Loucy (cell line): Measurements from ENCODE around the gene ZNRD2.

Source experiments
- H2AFZ ChIP-seq: fragments of 200-600 bp; sonication (generic); 2 replicates; pipeline ENCODE4 v1.6.0; 2016; ENCODE audit warnings: antibody characterized with exemption, mild to moderate bottlenecking, low read length, moderate library complexity
- H3F3A ChIP-seq: fragments of 200-600 bp; 2 replicates; pipeline ENCODE4 v1.6.0; 2016; ENCODE audit warnings: antibody characterized with exemption, low read depth, mild to moderate bottlenecking
- H3K27me3 ChIP-seq: fragments of 200-600 bp; sonication (generic); 2 replicates; pipeline ENCODE4 v1.6.1; 2014; ENCODE audit warnings: low read length, mild to moderate bottlenecking; ENCODE audit not compliant: insufficient read depth, poor library complexity, severe bottlenecking
- H3K36me3 ChIP-seq: fragments of 200-600 bp; sonication (generic); 2 replicates; pipeline ENCODE4 v1.6.1; 2016; ENCODE audit warnings: low read length; ENCODE audit not compliant: insufficient read depth
- H3K4me1 ChIP-seq: fragments of 200-600 bp; sonication (generic); 2 replicates; pipeline ENCODE4 v1.5.1; 2014; ENCODE audit warnings: low read length, mild to moderate bottlenecking; ENCODE audit not compliant: insufficient read depth, poor library complexity, severe bottlenecking
- H3K4me2 ChIP-seq: fragments of 200-600 bp; sonication (generic); 2 replicates; pipeline ENCODE4 v1.6.0; 2014; ENCODE audit warnings: antibody characterized with exemption, low read length, low read depth, mild to moderate bottlenecking; ENCODE audit not compliant: poor library complexity, severe bottlenecking
- H3K4me3 ChIP-seq: fragments of 200-600 bp; sonication (generic); 2 replicates; pipeline ENCODE4 v1.5.1; 2014; ENCODE audit warnings: low read length, mild to moderate bottlenecking, mixed read lengths; ENCODE audit not compliant: poor library complexity, severe bottlenecking
- H3K79me2 ChIP-seq: fragments of 200-600 bp; sonication (generic); 2 replicates; pipeline ENCODE4 v1.6.1; 2014; ENCODE audit warnings: low read length; ENCODE audit not compliant: insufficient read depth
- H3K9ac ChIP-seq: fragments of 200-600 bp; sonication (generic); 2 replicates; pipeline ENCODE4 v1.6.0; 2014; ENCODE audit warnings: mild to moderate bottlenecking, low read depth, low read length, moderate library complexity; ENCODE audit not compliant: poor library complexity, severe bottlenecking
- H3K9me2 ChIP-seq: fragments of 200-600 bp; sonication (generic); replicated peaks from 2 replicates; pipeline ENCODE4 v1.6.1; 2016; ENCODE audit warnings: low read depth, low read length, mixed read lengths
- H3K9me3 ChIP-seq: fragments of 200-600 bp; sonication (generic); 2 replicates; pipeline ENCODE4 v1.6.1; 2014; ENCODE audit warnings: mild to moderate bottlenecking, antibody characterized with exemption, low read length, low read depth; ENCODE audit not compliant: insufficient read depth
- H4K20me1 ChIP-seq: fragments of 200-600 bp; sonication (generic); 2 replicates; pipeline ENCODE4 v1.6.0; 2014; ENCODE audit warnings: antibody characterized with exemption, low read length, mild to moderate bottlenecking; ENCODE audit not compliant: insufficient read depth, poor library complexity, severe bottlenecking
- CTCF ChIP-seq: fragments of 200-600 bp; sonication (generic); conservative IDR thresholded peaks from 2 replicates; pipeline ENCODE4 v1.5.1; 2014; ENCODE audit warnings: mild to moderate bottlenecking, antibody characterized with exemption, low read length
- EZH2phosphoT487 ChIP-seq: fragments of 200-600 bp; IDR thresholded peaks from 2 replicates; pipeline ENCODE4 v1.6.1; 2018; ENCODE audit warnings: antibody characterized with exemption, mild to moderate bottlenecking, moderate library complexity, borderline replicate concordance

The ZNRD2 gene

DNA sequence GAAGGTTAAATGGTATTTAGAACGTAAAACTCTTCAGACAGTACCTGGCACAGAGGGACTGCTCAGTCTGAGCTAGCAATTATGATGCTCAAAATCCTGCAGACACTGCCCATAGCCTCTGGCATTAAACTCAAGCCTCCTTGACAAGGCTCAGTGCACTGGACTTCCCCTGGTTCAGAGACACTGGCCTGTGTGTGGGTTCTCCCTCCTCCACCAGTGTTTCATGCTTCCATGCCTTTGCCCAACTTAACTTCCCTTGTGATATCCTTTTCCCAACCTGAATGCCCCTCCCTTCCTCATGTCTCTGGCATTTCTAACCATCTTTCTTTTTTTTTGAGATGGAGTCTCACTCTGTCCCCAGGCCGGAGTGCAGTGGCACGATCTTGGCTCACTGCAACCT is 21.2 kb upstream of the ZNRD2 start:
- Histone ChIP-seq H3K4me2 (no peak overlapping the region), H3K4me1 (peaks cover 46% of the 10 kb centered on the region), H4K20me1 (no peaks in the 10 kb centered on the region), H3F3A (peaks cover 4% of the 10 kb centered on the region; the same call in 1 of the 2 replicates), H3K9me2 (no peaks in the 10 kb centered on the region), H3K79me2 (no peaks in the 10 kb centered on the region), H2AFZ (no peak overlapping the region), H3K9me3 (no peaks in the 10 kb centered on the region), H3K9ac (no peak overlapping the region), H3K4me3 (no peak overlapping the region), H3K27me3 (no peaks in the 10 kb centered on the region), H3K36me3 (no peaks in the 10 kb centered on the region)
- TF ChIP-seq CTCF (no peak), EZH2phosphoT487 (no peak)

DNA sequence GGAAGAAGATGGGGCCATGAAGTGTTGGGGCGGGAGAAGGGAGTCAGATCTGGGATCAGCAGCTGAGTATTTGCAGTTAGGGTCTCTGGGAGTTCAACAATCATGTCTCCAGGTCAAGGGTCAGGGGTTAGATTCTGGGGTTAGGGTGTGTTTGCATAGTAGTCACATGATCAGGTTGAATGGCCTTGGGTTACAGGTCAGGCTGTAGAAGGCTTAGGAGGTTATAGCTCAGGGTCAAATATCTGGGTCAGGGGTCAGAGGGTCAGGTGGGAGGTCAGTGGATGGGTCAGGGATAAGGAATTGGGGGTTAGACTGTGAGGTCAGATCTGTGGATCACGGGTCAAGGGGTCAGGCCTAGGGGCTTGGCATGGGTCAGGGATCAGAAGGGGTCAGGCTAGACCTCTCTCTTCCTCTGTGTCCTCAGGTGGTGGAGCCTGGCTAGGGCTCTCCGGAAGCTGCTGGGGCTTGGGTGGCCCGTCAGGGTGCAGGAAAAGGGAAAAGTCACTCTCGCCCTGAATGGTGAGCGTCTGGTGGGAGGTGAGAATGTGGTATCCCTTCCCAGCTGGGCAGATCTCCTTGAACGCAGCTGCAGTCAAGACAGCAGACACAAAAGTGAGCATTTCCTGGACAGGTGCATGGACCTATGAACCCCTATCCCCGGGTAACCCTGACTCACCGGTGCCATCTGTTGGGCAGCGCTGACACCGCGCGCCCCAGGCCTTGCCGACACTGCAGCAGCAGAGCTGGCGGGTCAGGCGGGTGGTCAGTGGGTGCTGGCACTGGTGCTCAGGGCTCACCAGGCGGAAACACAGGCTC is 18.5 kb upstream of the ZNRD2 start:
- H3K4me1 ChIP-seq, result peaks cover 49% of the 10 kb centered on the region
- no peaks in the 10 kb centered on the region for H4K20me1 ChIP-seq
- no peaks in the 10 kb centered on the region for H3F3A ChIP-seq
- H2AFZ ChIP-seq, result 0 out of 2 replicates have a peak overlapping the region, but pooled peaks have one; percentile 41
- peak overlapping the region; percentile 43 for H3K9ac ChIP-seq
- peak overlapping the region; percentile 44 for H3K4me3 ChIP-seq
- no peaks in the 10 kb centered on the region for H3K9me3 ChIP-seq
- H3K36me3 ChIP-seq, result no peaks in the 10 kb centered on the region
- no peaks in the 10 kb centered on the region for H3K79me2 ChIP-seq
- TF ChIP-seq CTCF (peak; percentile 80), EZH2phosphoT487 (no peak)
- no peaks in the 10 kb centered on the region for H3K27me3 ChIP-seq
- H3K9me2 ChIP-seq, result no peaks in the 10 kb centered on the region
- peak overlapping the region; percentile 59 for H3K4me2 ChIP-seq

- peaks cover 42% of the 10 kb centered on the region for H3K4me1 ChIP-seq
- no peak overlapping the region for H2AFZ ChIP-seq
- H3K36me3 ChIP-seq, result no peaks in the 10 kb centered on the region
- no peaks in the 10 kb centered on the region for H3K9me2 ChIP-seq
- H3K79me2 ChIP-seq, result no peaks in the 10 kb centered on the region
- H3K9me3 ChIP-seq, result no peaks in the 10 kb centered on the region
- H3K27me3 ChIP-seq, result no peaks in the 10 kb centered on the region
- no peaks in the 10 kb centered on the region for H4K20me1 ChIP-seq
- no peak overlapping the region for H3K4me3 ChIP-seq
- no peak; the same call in 1 of the 2 replicates for TF ChIP-seq CTCF
- TF ChIP-seq EZH2phosphoT487, result no peak
- H3K4me2 ChIP-seq, result peak overlapping the region; percentile 59
- H3F3A ChIP-seq, result no peaks in the 10 kb centered on the region
- H3K9ac ChIP-seq, result peak overlapping the region; percentile 17
These were observed 17.8 kb upstream of the ZNRD2 start for GRCh38 chr11:65552388-65552951.
